Panc1 (cell line): Measurements from ENCODE around the gene PIBF1. TPM values are rescaled to one million over a fixed set of nuclear protein-coding genes. Genes with fewer than 3 reads are reported as not detected.
A peak's percentile ranks its signal among the peaks of the same experiment; 100 is the strongest.
"Not testable (repeated sequence)": the region's sequence is repeated elsewhere in the genome, so short reads cannot be mapped to it uniquely, and the experiment has no call there.

ENCODE experiments used
- ATAC-seq: fragments of 200-7000 bp; cut with Tn5 transposase; 2 replicates; pipeline ENCODE4 v1.9.1; 2020; ENCODE audit warnings: mild to moderate bottlenecking, moderate library complexity
- BruUV-seq: library from RNA; stranded (reverse); fragments of 400-500 nt; replicated peaks from 2 replicates; lab custom pipeline; 2021; lab: Mats Ljungman, UMichigan
- CTCF ChIA-PET: fragments of 300-600 bp; sonication (Branson Sonifier 250); formaldehyde crosslinking; loops from one replicate; lab custom pipeline; 2022; ENCODE audit warnings: antibody characterized with exemption; lab: Charles Lee
- POLR2A ChIA-PET: fragments of 300-600 bp; sonication (Branson Sonifier 250); formaldehyde crosslinking; loops from one replicate; lab custom pipeline; 2022; ENCODE audit warnings: antibody characterized with exemption; lab: Charles Lee
- DNase-seq: peaks from one replicate; pipeline ENCODE4 v3.0.0-alpha.2; 2010; ENCODE audit warnings: low read depth, low spot score
- H3K27ac ChIP-seq: 2 replicates; pipeline ENCODE4 v1.5.1; 2011; ENCODE audit warnings: mild to moderate bottlenecking, low read length, inconsistent platforms
- H3K27me3 ChIP-seq: fragments of 200-500 bp; sonication (Bioruptor generic); 2 replicates; pipeline ENCODE4 v1.6.0; 2014; ENCODE audit warnings: low read length, inconsistent platforms; ENCODE audit not compliant: control insufficient read depth, insufficient read depth
- H3K36me3 ChIP-seq: fragments of 200-500 bp; sonication (Bioruptor generic); 2 replicates; pipeline ENCODE4 v1.5.1; 2014; ENCODE audit warnings: inconsistent platforms, mild to moderate bottlenecking, low read length, moderate library complexity; ENCODE audit not compliant: control insufficient read depth, insufficient read depth
- H3K4me1 ChIP-seq: 2 replicates; pipeline ENCODE4 v1.5.1; 2011; ENCODE audit warnings: inconsistent platforms, mild to moderate bottlenecking, low read length, moderate library complexity; ENCODE audit not compliant: control insufficient read depth, insufficient read depth
- H3K4me3 ChIP-seq, 2 experiments: 2 replicates each; pipeline ENCODE4 v1.5.1; 2011 to 2012; ENCODE audit warnings: low read depth in 2 of 2, low read length in 2 of 2, mild to moderate bottlenecking in 2 of 2, inconsistent platforms in 1 of 2, moderate library complexity in 1 of 2
- H3K9me3 ChIP-seq: fragments of 200-500 bp; sonication (Bioruptor generic); 2 replicates; pipeline ENCODE4 v1.5.1; 2014; ENCODE audit warnings: low read depth, mild to moderate bottlenecking, inconsistent platforms, low read length, moderate library complexity; ENCODE audit not compliant: control insufficient read depth, insufficient read depth
- CTCF ChIP-seq: fragments of 450-650 bp; IDR thresholded peaks from 2 replicates; pipeline ENCODE4 v1.5.1; 2017; ENCODE audit warnings: mild to moderate bottlenecking
- POLR2AphosphoS5 ChIP-seq: IDR thresholded peaks from 2 replicates; pipeline ENCODE4 v1.6.1; 2012; ENCODE audit warnings: mild to moderate bottlenecking, low read depth, low read length, moderate library complexity
- REST ChIP-seq, 2 experiments: IDR thresholded peaks; 2 replicates each; pipeline ENCODE4 v1.6.1; 2011 to 2012; ENCODE audit warnings: low read depth in 2 of 2, control low read depth in 1 of 2, low read length in 1 of 2, mild to moderate bottlenecking in 1 of 2, moderate library complexity in 1 of 2; ENCODE audit not compliant: insufficient read depth in 1 of 2
- SIN3A ChIP-seq: IDR thresholded peaks from 2 replicates; pipeline ENCODE4 v1.6.1; 2012; ENCODE audit warnings: low read depth, mild to moderate bottlenecking, low read length, moderate library complexity, borderline replicate concordance; ENCODE audit not compliant: insufficient read depth
- TCF7L2 ChIP-seq: IDR thresholded peaks from 2 replicates; pipeline ENCODE4 v1.6.1; 2011; ENCODE audit warnings: mild to moderate bottlenecking, low read depth, low read length, inconsistent platforms
- in situ Hi-C: cut with HindIII; loops from 2 replicates; pipeline ENCODE4 v1.10.0; 2016; ENCODE audit warnings: low sequenced_read_pairs, low pct_unique_long_range_greater_than_20kb
- intact Hi-C: fragments of 100-400 bp; cut with micrococcal nuclease; formaldehyde crosslinking; loops from one replicate; pipeline ENCODE4 v1.10.0; 2022; ENCODE audit not compliant: unreplicated experiment
- total RNA-seq: library from RNA; stranded (reverse); gene quantifications from one replicate; pipeline ENCODE4 v1.2.1, GENCODE V29; 2021; ENCODE audit not compliant: unreplicated experiment

The PIBF1 gene
- total RNA-seq, 1 experiment from 2014 or later = 11.7 TPM

GRCh38 chr13:72774019-72774418 lies 7.9 kb upstream of the PIBF1 start:
- POLR2A ChIA-PET = no interaction called here
- CTCF ChIA-PET = no interaction called here
- ATAC-seq (no peak), DNase-seq (no peak)
- Histone ChIP-seq H3K9me3 (no peaks in the 10 kb centered on the region), H3K27me3 (no peaks in the 10 kb centered on the region), H3K36me3 (peaks cover 71% of the 10 kb centered on the region), H3K27ac (no peak overlapping the region), H3K4me1 (no peaks in the 10 kb centered on the region), H3K4me3 (no peak overlapping the region)
- intact Hi-C loops = no loop called here
- in situ Hi-C loops = no loop called here
- TF ChIP-seq REST (IDR thresholded peaks at IDR 0.05; ENCODE audit: insufficient read depth in 1 of 2, low read depth in 2 of 2, low read length in 1 of 2) = no peak
- TF ChIP-seq POLR2AphosphoS5 = no peak
- no peak for TF ChIP-seq SIN3A
- TF ChIP-seq TCF7L2 = no peak
- no peak for TF ChIP-seq CTCF
- BruUV-seq = no TSS peak

GRCh38 chr13:72782717-72783116 lies 784 bp downstream of the PIBF1 start:
- intact Hi-C loops (no loop called here), in situ Hi-C loops (no loop called here)
- DNase-seq = no peak
- ATAC-seq = no peak
- no peak for TF ChIP-seq POLR2AphosphoS5
- no peak for TF ChIP-seq CTCF
- no peak for TF ChIP-seq TCF7L2
- TF ChIP-seq REST (IDR thresholded peaks at IDR 0.05; ENCODE audit: insufficient read depth in 1 of 2, low read depth in 2 of 2, low read length in 1 of 2) = no peak
- no peak for TF ChIP-seq SIN3A
- ChIA-PET CTCF (no interaction called here), POLR2A (no interaction called here)
- Histone ChIP-seq H3K9me3 (no peaks in the 10 kb centered on the region), H3K27ac (peak overlapping the region; percentile 95), H3K36me3 (peaks cover 15% of the 10 kb centered on the region), H3K4me3 (peak overlapping the region; percentile 84 to 93), H3K27me3 (no peaks in the 10 kb centered on the region), H3K4me1 (peaks cover 3% of the 10 kb centered on the region; the same call in 1 of the 2 replicates)
- BruUV-seq = no TSS peak

GRCh38 chr13:72784679-72785078 lies 2.7 kb downstream of the PIBF1 start:
- H3K4me3 ChIP-seq, ATAC-seq, H3K36me3 ChIP-seq, DNase-seq, intact Hi-C loops, H3K9me3 ChIP-seq, H3K27me3 ChIP-seq, H3K27ac ChIP-seq, in situ Hi-C loops, BruUV-seq, CTCF ChIA-PET, H3K4me1 ChIP-seq: not testable (repeated sequence)
- POLR2A ChIA-PET = interaction anchor here (0.6 kb wide), 1 partner anchor 160 kb away, joined by 6 read pairs; no protein-coding TSS in a partner anchor
